Keratinocyte (primary cell): ENCODE data around the gene UBE2N. TPM values are rescaled to one million over a fixed set of nuclear protein-coding genes. Genes with fewer than 3 reads are reported as not detected.

Experiments
- DNase-seq: peaks from one replicate; pipeline ENCODE4 v3.0.0-alpha.2; 2011; ENCODE audit warnings: low read depth, missing footprints, low spot score
- FAIRE-seq: peaks from 2 replicates; lab custom pipeline; 2011; peaks lifted over from hg19 to GRCh38; lab: Jason Lieb, UNC
- H2AFZ ChIP-seq: 2 replicates; pipeline ENCODE4 v1.6.0; 2012; ENCODE audit warnings: low read length, control low read depth, inconsistent platforms; ENCODE audit not compliant: control insufficient read depth
- H3K27ac ChIP-seq: 2 replicates; pipeline ENCODE4 v1.5.1; 2011; ENCODE audit warnings: low read length; ENCODE audit not compliant: control insufficient read depth, insufficient read depth
- H3K27me3 ChIP-seq: 3 replicates; pipeline ENCODE4 v1.6.0; 2011; ENCODE audit warnings: low read length; ENCODE audit not compliant: control insufficient read depth, insufficient read depth; ENCODE audit errors: extremely low read depth
- H3K36me3 ChIP-seq, 2 experiments: 2 replicates in 1 of 2; 3 replicates in 1 of 2; pipeline ENCODE4 v1.5.1; 2011; ENCODE audit warnings: low read length in 2 of 2, mild to moderate bottlenecking in 1 of 2; ENCODE audit not compliant: control insufficient read depth in 2 of 2, insufficient read depth in 2 of 2; ENCODE audit errors: extremely low read depth in 1 of 2
- H3K4me1 ChIP-seq: 3 replicates; pipeline ENCODE4 v1.5.1; 2011; ENCODE audit warnings: low read length; ENCODE audit not compliant: control insufficient read depth, insufficient read depth; ENCODE audit errors: extremely low read depth
- H3K4me2 ChIP-seq: 3 replicates; pipeline ENCODE4 v1.6.0; 2011; ENCODE audit warnings: low read depth, low read length; ENCODE audit not compliant: control insufficient read depth, insufficient read depth; ENCODE audit errors: extremely low read depth
- H3K4me3 ChIP-seq, 3 experiments: fragments of 200-600 bp in 1 of 3; sonication (generic) in 1 of 3; 2 replicates in 2 of 3; 3 replicates in 1 of 3; pipeline ENCODE4 v1.5.1; 2011 to 2016; ENCODE audit warnings: low read length in 3 of 3, mild to moderate bottlenecking in 3 of 3, control low read depth in 2 of 3, inconsistent platforms in 1 of 3, low read depth in 1 of 3, mixed read lengths in 1 of 3, mixed run types in 1 of 3, moderate library complexity in 1 of 3; ENCODE audit not compliant: control insufficient read depth in 2 of 3, insufficient read depth in 2 of 3; ENCODE audit errors: extremely low read depth in 1 of 3
- H3K79me2 ChIP-seq: 2 replicates; pipeline ENCODE4 v1.6.0; 2012; ENCODE audit warnings: low read length; ENCODE audit not compliant: control insufficient read depth, insufficient read depth
- H3K9ac ChIP-seq: 3 replicates; pipeline ENCODE4 v1.6.0; 2011; ENCODE audit warnings: low read length; ENCODE audit not compliant: control insufficient read depth, insufficient read depth; ENCODE audit errors: extremely low read depth
- H3K9me1 ChIP-seq: 3 replicates; pipeline ENCODE4 v1.6.0; 2011; ENCODE audit warnings: low read length; ENCODE audit not compliant: control insufficient read depth, insufficient read depth; ENCODE audit errors: extremely low read depth
- H3K9me3 ChIP-seq: 2 replicates; pipeline ENCODE4 v1.5.1; 2012; ENCODE audit warnings: low read depth, low read length; ENCODE audit not compliant: control insufficient read depth
- H4K20me1 ChIP-seq: 3 replicates; pipeline ENCODE4 v1.6.0; 2011; ENCODE audit warnings: low read length; ENCODE audit not compliant: control insufficient read depth, insufficient read depth; ENCODE audit errors: extremely low read depth
- CTCF ChIP-seq, 3 experiments: IDR thresholded peaks in 1 of 3; conservative IDR thresholded peaks in 1 of 3; optimal IDR thresholded peaks in 1 of 3; 2 replicates in 2 of 3; 3 replicates in 1 of 3; pipeline versions ENCODE3 to v1.5.1; 2011; ENCODE audit warnings: low read length in 3 of 3, mild to moderate bottlenecking in 3 of 3, moderate library complexity in 2 of 3, control low read depth in 1 of 3, inconsistent platforms in 1 of 3; ENCODE audit not compliant: insufficient read depth in 2 of 3; ENCODE audit errors: extremely low read depth in 1 of 3
- EZH2 ChIP-seq: IDR thresholded peaks from one replicate; pipeline ENCODE4 v1.6.1; 2012; ENCODE audit warnings: inconsistent platforms, mild to moderate bottlenecking, low read length, moderate library complexity
- dilution Hi-C: fragments of 300-500 bp; cut with MboI; formaldehyde crosslinking; loops from one replicate; pipeline ENCODE4 v1.7.0; 2020; ENCODE audit warnings: low sequenced_read_pairs; ENCODE audit not compliant: extremely low pct_ligation_motif_present
- polyA plus RNA-seq, 5 experiments: library from polyadenylated mRNA; depleted of rRNA in 3 of 5; stranded (reverse) in 3 of 5; stranded (forward) in 1 of 5; unstranded in 1 of 5; fragments of >200 nt; gene quantifications; 1 replicate in 1 of 5; 2 replicates in 3 of 5; 3 replicates in 1 of 5; pipeline versions ENCODE4 v1.2.1 to v1.2.3, GENCODE V29; 2011 to 2012; ENCODE audit warnings: missing spikeins in 2 of 5, low read depth in 1 of 5, low replicate concordance in 1 of 5

Gene UBE2N
- polyA plus RNA-seq, 1 donor (not counting 4 experiments of a cell fraction or from before 2014, with no cell fraction given) = 218 TPM

- Histone ChIP-seq H3K9me1 (no peaks in the 10 kb centered on the region), H3K4me3 (peak overlapping the region; percentile 54 to 95 (median 91)), H3K9me3 (no peaks in the 10 kb centered on the region), H3K36me3 (peaks cover 4 to 5% of the 10 kb centered on the region in 2 experiments), H3K9ac (peak overlapping the region; percentile 98), H3K79me2 (peaks cover 47% of the 10 kb centered on the region), H3K4me2 (peak overlapping the region; percentile 84), H2AFZ (peak overlapping the region; percentile 100), H3K4me1 (peaks cover 11% of the 10 kb centered on the region), H3K27me3 (no peaks in the 10 kb centered on the region), H3K27ac (peak overlapping the region; percentile 91), H4K20me1 (no peaks in the 10 kb centered on the region)
- DNase-seq = no peak
- no peak for TF ChIP-seq EZH2
- TF ChIP-seq CTCF (optimal IDR thresholded peaks at IDR 0.05 in 1 of 3, IDR thresholded peaks at IDR 0.05 in 1 of 3, conservative IDR thresholded peaks at IDR 0.05 in 1 of 3; ENCODE audit: extremely low read depth in 1 of 3, insufficient read depth in 2 of 3, low read length in 3 of 3) = no peak
- dilution Hi-C loops = no loop called here
- FAIRE-seq = no peak
Observed at GRCh38 chr12:93468008-93468371, 26.2 kb upstream of the UBE2N start.

DNA sequence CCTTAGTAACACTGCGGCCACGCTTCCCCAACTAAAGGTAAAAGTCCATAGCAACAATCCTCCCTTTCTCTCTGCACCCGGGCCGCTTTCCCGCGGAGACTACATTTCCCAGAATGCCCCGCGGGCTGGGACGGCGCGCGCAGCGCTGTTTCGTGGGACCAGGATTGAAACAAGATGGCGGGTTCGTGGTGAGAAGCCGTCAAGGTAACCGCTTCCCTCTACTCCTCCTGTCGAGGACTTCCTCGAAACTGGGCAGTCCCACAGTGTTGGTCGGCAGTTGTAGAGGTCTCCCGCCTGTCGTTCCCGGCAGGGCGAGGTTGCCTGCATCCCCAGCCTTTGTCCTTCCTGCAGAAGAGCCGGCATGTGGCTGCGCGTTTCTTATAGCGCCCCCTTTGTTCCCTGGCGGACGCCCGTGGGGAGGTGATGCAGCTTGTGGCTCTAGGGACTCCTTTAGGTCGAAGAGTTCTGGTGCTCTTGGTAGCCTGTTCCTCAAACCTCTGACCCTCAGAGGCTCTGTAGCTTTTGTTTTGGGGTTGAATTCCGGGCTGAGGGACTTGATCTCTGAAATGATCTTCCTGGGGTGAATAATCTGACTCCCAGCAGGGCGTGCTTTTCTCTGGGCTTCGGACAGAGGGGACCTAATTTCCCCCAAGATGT lies 25.7 kb upstream of the UBE2N start, which contains the start of gene MRPL42:
TSS of gene MRPL42 (plus strand) at position 164 of the 657 bp plus-strand sequence. CDS start 1,772 bp downstream, outside the sequence.
- no peak for FAIRE-seq
- peak within 1 kb of the TSS; percentile 54 to 95 (median 91) for H3K4me3 ChIP-seq
- TF ChIP-seq EZH2 (no peak), CTCF (optimal IDR thresholded peaks at IDR 0.05 in 1 of 3, IDR thresholded peaks at IDR 0.05 in 1 of 3, conservative IDR thresholded peaks at IDR 0.05 in 1 of 3; ENCODE audit: extremely low read depth in 1 of 3, insufficient read depth in 2 of 3, low read length in 3 of 3) (peak; percentile 80 to 87 (median 82))
- no peaks in the 10 kb centered on the region for H3K9me3 ChIP-seq
- peak within 1 kb of the TSS; percentile 98 for H3K9ac ChIP-seq
- H3K4me1 ChIP-seq = peaks cover 11% of the 10 kb centered on the region
- peak within 1 kb of the TSS; percentile 84 for H3K4me2 ChIP-seq
- H3K27ac ChIP-seq = peak within 1 kb of the TSS; percentile 91
- no peaks in the 10 kb centered on the region for H4K20me1 ChIP-seq
- no peaks in the 10 kb centered on the region for H3K27me3 ChIP-seq
- peak; percentile 45 for DNase-seq
- dilution Hi-C loops = no loop called here
- no peaks in the 10 kb centered on the region for H3K9me1 ChIP-seq
- peaks cover 43% of the 10 kb centered on the region for H3K79me2 ChIP-seq
- peaks cover 4 to 5% of the 10 kb centered on the region in 2 experiments for H3K36me3 ChIP-seq
- H2AFZ ChIP-seq = peak within 1 kb of the TSS; percentile 100
